SIG-M5 treated with dmso at 0.1 percent for 504 hours (cell line): ENCODE measurements around the gene ATOSB.
A peak's percentile ranks its signal among the peaks of the same experiment; 100 is the strongest.

Source experiments
- DNase-seq: peaks from one replicate; lab custom pipeline; 2025; ENCODE audit not compliant: unreplicated experiment; lab: John Stamatoyannopoulos, UW

The ATOSB gene

DNA sequence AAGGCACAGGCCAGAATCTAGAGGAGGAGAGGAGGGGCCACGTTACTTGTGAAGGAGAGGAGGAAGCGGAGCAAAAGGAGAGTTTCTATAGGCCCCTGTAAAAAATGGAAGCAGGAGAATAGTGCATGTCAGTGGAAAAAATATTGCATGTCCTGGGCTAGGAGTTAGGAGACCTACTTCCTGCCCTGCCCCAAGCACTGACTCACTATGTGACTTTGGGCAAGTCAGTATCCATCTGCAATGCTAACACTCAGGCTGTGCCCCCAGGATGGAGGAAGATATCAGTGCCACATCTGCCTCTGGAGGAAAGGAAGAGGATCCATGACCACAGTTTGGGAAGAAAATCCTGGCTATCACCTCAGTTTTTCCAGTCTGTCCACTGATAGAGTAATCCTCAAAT lies 26.2 kb downstream of the ATOSB start:
- no peak for DNase-seq

DNA sequence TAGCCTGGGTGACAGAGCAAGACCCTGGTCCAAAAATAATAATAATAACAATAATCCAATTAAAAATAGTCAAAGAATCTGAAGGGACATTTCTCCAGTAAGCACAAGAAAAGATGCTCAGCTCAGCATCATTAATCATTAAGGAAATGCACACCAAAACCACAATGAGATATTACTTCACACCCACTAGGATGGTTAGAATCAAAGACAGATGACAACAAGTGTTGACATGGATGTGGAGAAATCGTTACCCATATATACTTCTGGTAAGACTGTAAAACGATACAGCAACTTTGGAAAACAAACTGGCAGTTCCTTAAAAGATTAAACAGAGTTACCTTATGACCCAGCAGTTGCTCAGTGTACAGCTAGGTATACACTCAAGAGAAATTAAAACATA lies 30.6 kb downstream of the ATOSB start:
- no peak for DNase-seq

DNA sequence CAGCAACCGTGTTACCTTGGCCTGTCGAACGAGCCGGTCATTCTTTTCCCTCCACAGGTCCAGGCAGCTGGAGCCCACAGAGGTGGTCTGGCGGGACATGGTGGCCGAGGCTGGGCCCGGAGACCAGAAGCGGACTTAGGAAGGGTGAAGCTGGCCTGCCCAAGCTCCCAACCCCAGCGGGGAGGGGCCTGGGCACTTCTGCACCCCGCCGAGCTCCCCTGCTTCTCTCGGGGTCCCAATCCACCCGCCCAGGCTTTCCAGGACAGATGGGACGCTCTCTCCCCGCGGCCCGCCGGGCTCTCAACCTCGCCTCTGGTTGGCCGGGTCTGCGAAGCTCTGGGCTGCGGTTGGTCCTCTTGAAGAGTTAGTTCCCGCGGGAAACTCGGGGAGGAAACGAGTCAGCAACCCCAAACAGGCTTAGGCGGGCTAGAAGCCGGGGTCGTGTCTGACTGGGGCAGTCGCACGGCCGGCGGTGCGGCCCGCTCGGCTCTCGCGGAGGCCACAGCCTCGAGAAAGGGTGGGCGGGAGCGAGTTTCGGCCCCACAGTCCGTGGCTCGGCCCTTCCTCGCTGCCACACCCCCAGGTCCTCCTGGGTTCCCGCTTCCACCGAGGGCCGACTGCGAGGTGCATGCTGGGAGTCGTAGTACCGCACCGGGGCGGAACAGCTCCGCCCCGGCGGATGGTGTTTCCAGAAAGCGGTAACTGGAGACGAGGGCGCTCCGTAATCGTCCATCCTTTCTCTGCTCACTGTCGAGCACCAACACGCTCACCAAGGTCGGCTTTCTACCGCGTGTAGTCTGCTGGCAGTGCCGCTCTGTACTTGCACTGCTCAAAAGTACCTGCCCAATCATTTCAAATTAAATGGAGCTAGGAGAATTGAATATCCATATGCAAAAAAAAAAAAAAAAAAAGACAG lies 36.0 kb downstream of the ATOSB start, which contains the start of gene FANCG:
TSS of gene FANCG (minus strand) at position 517 of the 916 bp plus-strand sequence. CDS start at position 99, 418 bp downstream.
- peak; percentile 86 for DNase-seq

DNA sequence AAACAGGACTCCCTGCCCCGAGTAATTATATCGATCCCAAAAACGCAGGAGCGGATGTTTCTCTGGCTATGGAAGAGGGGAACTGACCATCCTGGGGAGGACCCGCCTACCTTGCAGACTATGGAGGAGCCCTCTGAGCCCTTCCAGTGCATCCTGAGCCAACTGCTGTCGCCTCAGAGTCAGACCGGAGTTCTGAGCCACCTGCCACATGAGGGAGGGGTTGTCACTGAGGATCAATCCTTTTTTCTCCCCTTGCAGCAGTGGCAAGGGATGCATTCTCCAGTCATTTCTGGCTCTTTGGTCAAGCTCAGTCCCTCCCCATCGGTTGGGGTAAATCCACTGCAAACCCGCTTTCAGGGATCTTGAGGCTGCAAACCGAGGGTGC lies 36.6 kb downstream of the ATOSB start:
- DNase-seq = no peak

DNA sequence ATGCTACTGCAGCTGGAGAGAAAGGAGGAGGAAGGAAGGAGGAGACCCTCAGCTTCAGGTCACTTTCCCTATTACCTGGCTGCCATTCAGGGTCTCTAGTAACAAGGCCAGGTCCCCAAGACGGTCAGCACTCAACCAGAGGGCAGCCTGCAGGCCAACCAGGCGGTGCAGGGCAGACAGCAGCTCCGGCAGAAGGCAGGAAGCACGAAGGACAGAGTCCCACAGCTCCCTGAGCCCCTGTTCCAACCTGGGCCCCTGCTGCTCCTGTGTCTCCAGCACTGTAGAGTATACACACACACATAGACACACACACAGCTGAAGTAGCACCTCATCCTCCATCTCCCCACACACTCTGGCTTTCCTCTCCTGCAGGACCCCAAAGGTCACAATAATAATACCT lies 37.6 kb downstream of the ATOSB start:
- no peak for DNase-seq

DNA sequence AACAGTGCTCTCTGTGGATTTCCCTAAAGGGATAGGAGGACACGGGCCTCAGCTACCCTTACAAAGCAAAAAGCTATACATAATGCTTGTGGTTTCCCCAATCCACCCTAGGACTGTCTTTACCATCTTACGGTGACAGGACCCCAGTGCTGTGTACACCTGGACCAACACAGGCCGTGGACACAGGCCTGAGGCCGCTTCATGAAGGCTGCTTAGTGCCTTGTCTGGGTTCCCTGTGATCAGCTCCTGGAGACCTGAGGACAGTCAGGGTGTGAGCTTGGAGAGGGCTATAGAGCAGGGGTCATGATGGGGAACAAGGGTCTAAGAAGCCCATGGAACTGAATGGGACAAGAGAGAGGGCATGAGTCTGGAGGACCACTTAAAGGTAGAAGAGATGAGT lies 38.8 kb downstream of the ATOSB start:
- DNase-seq = no peak

DNA sequence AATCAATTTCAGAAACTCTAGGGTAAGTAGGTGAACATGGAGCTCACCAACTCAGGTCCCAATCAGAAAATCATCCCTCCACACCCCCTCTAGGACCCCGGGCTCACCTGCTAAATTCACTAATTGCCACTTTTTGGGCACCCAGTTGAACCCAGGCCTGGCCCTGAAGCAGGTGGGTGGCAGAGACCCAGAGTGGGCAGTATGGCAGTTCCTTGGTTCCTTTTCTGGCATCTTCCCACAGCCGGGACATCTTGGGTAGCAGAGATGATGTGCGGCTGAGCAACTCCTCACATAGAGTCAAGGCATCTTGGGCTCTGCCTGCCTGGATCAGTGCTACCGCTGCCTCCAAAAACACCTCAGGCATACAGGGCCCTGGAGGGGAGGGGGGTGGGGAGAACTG lies 40.3 kb downstream of the ATOSB start:
- DNase-seq = no peak

DNA sequence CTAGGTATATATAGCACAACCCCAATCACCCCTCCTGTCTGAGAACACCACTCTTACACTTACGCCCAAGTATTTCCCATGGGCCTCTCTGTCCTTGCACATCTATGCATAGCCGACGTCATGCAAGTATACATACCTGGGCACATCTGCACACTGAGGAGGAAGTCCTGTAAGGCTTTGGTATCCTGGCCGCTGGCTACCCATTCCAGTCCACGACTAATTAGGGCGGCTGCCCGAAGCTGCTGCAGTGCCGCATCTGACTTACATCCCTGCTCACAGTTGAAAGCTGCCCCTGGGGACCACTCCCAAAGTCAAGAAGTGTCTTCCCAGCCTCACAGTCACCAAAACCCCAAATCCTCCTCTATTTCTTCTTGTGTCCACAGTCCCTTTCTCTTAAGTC lies 40.9 kb downstream of the ATOSB start:
- no peak for DNase-seq

DNA sequence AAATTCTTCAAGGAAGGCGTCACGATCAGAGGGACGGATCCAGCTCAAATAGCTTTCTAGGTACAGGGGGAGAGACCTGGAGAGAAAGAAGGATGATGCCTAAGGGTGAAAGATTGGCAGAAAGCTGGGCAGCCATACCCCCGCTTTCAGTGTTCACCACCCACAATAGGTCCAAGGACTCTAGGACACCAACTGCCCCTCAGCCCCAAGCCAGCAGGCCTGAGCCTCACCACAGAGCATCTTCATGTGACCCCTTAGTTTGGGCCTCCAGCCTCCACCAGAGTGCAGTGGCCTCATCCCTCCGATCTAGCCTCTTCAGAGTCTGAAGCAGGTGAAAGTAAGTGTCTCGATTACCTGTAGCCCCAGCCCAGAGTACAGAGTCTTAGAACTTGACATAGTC lies 41.5 kb downstream of the ATOSB start:
- no peak for DNase-seq

DNA sequence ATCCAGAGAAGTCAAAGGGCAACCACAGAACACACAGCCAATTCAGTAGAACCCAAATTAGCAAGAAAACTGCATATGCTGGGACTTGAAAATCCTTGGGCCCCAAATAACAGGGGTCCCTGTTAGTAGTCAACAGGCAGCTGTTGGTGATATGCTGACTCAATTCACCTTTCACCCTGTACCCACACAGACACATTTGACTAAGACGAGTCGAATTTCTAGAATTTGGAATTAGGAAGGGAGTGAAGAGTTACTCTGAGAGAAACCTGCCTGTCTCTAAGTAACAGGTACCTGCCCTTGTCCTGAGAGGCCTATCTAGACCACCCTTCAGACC lies 42.4 kb downstream of the ATOSB start:
- no peak for DNase-seq

DNA sequence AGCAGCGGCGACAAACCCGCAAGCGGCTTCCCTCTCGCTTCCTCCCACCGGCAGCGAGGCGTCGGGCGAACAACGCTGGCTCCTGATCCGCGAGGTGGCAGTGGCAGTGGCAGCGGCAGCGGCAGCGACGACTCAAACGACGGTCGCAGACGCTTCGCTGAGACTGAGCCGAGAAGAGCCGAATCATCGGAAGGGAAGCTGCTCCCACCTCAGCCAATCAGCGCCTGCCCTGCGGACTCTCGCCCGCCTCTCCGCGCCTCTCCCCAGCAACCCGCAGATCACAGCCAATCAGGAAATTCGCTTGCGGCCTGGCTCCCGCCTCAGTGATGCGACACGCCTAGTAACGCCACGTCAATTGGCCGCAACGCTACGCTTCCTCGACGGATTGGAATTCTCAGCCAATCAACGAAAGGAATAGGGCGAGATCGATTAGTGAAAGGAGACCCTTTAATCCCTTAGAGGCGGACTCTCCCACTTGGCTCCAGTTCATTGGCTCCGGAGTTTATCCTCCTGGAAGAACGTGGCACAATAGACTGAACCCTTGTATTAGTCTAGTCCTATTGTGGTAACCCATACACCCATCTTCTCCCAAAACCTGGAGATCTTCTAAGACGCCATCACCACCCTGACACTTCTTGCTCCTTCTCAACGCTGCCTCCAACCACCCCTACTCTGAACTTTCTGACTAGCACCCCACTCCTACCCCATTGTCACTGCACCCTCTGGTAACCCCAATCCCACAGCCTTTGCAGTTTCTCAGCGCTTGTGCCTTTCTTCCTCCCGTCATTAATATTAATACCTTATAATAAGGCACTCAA lies 43.0 kb downstream of the ATOSB start, which contains the start of gene VCP:
TSS of gene VCP (minus strand) at position 165 of the 818 bp plus-strand sequence. CDS start 272 bp downstream, outside the sequence.
- DNase-seq = peak; percentile 97

DNA sequence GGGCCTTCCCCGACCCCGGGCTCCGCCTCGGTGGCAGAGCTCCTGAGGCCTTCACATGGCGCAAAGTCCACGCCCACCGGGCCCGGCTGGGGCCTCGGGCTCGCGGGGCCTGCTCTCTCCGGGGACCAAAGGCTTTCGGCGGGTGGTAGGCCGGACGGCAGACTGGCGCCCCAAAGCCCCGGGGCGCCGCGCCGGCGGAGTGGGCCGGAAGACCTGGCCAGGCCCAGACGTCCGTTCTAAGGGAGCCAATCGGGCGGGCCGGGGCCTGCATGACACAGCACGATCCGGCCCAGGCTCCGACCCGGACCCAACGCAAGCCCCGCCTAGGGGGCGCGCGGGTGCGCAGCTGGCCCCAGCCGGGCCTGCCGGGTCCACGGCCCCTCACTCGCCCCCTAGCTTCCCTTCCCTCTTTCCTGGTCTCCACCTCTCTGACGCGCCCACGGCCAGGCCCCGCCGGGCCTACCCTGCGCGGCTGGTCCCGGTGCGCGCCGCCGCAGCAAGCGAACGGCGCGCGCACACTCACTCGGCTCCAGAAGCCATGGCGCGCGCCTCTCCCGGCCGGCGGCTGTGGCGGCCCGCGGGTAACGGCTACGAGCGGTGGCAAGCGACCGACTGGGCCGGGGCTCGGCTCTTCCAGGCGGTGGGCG lies 43.7 kb downstream of the ATOSB start:
- DNase-seq = peak; percentile 74

DNA sequence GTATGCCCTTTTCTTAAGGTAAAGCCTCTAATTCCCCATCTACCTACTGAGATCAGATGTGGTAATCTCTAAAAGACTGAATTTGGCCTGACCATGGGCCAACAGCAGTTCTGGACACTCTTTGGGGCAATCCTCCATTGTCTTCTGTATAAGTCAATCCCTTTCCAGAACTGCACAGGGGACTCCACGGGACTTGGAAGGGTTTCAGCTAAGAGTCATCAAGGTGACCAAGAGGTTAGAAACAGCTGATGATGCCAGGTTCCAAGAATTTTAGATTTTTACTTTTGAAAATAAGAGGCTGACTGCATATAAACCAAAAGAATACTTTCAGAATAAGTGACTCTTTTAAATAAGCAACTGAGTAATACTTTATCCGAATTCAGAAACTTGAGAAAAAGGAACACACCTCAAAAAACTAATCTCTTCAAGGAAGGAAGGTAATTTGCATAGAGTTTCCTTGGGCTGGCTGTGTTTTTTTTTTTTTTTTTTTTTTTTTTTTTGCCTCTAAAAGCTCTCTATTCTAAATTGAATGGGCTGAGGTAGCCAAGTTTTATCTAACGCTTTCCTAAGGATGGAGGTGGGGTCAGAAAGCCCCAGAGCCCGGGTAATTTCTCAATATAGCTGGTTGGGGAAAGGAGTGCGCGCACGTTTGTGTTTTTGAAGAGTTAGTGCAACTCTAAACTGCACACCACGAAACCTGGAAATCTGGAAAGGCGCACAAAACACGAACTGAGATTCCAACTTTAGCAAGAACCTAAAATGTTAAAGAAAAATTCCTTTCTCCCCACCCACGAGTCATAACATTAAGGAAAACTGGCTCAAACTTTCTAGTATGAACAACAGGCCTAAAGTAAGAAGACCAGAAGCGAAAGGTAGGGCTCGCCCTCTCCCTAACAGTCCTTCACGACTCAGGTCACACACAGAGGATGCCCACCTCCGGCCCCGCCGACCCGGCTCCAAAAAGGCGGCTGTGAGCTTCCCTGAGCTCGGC lies 44.5 kb downstream of the ATOSB start:
- no peak for DNase-seq

DNA sequence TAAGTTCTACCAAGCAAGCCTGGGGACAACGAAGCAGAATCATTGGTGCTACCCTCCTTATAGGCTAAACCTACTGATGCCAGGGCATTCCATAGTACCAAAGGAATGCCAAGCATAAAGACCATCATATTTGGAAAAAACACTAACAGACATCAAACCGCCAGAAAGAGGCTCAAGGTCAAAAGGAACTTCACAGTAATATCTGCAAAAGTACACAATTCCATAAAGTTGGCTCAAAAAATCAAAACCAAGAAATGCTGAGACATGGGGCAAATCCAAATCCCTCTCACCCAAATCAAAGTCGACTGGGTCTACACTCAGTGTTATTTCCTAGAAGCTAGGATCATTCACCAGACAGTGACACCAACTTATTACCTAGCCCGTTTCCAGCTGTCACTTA lies 46.6 kb downstream of the ATOSB start:
- no peak for DNase-seq

DNA sequence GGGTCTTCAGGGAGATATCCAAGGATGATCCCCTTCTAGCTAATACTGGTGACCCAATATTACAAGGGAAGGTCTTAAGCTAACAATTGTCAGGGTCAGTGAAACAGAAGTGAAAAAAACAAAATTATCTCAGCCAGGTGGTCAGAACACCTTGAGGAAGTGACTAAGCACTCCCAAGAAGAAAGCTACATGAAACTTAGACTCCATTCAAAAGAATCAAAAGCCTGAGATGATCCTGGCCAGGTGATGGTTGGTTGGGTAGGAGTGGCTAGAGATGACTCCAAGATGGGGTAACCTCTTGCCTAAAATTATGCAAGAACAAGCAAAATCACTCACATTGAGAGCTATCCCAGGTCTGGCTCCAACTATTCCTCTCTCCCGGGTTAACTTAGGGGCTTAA lies 48.6 kb downstream of the ATOSB start:
- no peak for DNase-seq

DNA sequence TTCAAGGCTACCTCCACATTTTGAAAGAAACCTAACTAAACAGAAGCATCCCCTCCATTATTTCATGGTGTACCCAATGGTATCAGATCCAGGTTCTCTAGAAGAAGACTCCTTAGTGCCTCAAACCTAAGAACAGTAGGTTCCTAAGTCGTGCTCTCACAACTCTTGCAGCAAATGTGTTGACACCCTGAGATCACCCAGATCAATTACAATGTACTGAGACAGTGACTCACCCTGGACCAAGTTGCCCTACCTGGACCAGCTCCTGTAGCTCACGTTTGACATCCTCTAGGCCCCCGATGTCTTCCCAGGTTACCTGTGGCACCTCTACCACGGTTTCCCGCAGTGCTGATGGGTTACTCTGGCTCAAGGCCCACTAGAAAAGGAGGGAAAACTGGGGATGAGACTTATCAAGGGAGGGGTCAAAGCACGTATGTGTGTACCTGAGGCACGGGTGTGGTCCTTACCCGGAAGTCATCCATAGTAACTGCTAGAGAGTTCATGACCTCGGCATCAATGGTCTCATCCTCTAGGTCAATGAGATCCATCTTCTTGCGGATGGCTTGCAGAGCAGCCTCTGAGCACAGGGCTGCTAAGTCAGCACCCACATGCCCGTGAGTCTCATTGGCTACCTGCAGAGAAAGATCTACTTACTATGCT lies 55.0 kb downstream of the ATOSB start:
- DNase-seq = no peak

DNA sequence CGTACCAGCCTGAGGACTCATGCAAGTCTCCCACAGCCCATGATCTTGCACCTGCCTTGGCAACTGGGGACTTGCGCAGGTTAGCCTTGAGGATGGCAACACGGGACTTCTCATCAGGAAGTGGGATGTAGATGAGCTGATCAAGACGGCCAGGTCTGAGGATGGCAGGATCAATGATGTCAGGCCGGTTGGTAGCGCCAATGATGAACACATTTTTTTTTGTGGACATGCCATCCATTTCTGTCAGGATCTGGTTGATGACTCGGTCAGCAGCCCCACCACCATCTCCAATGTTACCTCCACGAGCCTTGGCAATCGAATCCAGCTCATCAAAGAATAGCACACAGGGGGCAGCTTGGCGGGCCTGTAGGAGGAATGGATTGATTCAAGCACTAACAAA lies 56.2 kb downstream of the ATOSB start:
- no peak for DNase-seq

DNA sequence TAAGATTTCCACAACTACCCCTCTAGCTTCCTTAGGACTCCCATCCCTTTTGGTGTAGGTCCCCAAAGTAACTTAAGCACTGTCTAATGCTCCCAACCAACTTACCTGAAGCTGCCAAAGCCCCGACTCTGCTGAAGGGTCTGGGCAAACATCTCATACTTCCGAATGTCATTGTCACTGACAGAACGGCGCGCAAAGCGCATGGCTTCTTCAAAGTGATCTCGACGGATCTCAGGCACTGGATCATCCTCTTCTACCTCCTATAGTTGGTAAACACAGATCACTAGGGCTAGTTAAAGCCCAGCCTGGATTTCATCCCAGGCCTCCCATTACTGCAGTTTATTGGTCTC lies 58.4 kb downstream of the ATOSB start:
- DNase-seq = no peak

DNA sequence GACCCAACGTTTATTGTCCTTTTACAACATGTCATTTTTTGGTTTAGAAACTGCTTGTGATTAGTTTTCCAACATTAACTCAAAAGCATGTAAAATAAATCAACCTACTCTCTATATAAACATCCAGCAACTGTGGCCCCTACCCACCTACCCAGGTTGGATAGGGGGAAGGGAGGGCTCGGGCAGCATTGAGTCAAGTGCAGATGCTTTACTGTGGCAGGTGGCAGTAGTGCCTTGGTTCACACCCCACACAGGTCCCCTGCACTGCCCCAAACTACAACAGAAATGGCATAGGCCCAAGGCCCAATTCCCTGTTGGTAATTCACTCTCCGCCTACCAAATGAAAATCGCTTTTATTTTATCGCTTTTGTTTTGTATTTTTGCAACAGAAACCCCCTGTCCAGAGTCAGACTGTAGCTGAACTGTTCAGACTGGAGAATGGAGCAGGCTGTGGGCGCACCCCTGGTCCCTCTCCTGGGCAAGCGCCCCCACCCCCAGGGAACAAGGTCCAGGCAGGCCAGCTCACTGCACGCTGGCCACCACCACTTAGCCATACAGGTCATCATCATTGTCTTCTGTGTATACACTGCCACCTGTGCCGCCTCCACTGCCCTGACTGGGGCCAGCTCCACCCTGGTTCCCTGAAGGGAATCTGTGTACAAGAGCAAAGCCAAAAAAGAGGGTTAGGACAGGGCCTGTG lies 58.9 kb downstream of the ATOSB start:
- no peak for DNase-seq
